ENCODE data around the gene BLVRB.

GRCh38 chr19:40493778-40494177 is 28.2 kb upstream of the BLVRB start:
- TF ChIP-seq CTCF (IDR thresholded peaks at IDR 0.05; ENCODE audit: low read length) (no peak), EZH2 (optimal IDR thresholded peaks at IDR 0.05; ENCODE audit: low read depth, low read length) (no peak)
